Keratinocyte (primary cell): ENCODE data around the gene CCER1. TPM values are rescaled to one million over a fixed set of nuclear protein-coding genes. Genes with fewer than 3 reads are reported as not detected.
"Not testable (repeated sequence)": the region's sequence is repeated elsewhere in the genome, so short reads cannot be mapped to it uniquely, and the experiment has no call there.

Experiments
- DNase-seq: peaks from one replicate; pipeline ENCODE4 v3.0.0-alpha.2; 2011; ENCODE audit warnings: low read depth, missing footprints, low spot score
- FAIRE-seq: peaks from 2 replicates; lab custom pipeline; 2011; peaks lifted over from hg19 to GRCh38; lab: Jason Lieb, UNC
- H2AFZ ChIP-seq: 2 replicates; pipeline ENCODE4 v1.6.0; 2012; ENCODE audit warnings: low read length, control low read depth, inconsistent platforms; ENCODE audit not compliant: control insufficient read depth
- H3K27ac ChIP-seq: 2 replicates; pipeline ENCODE4 v1.5.1; 2011; ENCODE audit warnings: low read length; ENCODE audit not compliant: control insufficient read depth, insufficient read depth
- H3K27me3 ChIP-seq: 3 replicates; pipeline ENCODE4 v1.6.0; 2011; ENCODE audit warnings: low read length; ENCODE audit not compliant: control insufficient read depth, insufficient read depth; ENCODE audit errors: extremely low read depth
- H3K36me3 ChIP-seq, 2 experiments: 2 replicates in 1 of 2; 3 replicates in 1 of 2; pipeline ENCODE4 v1.5.1; 2011; ENCODE audit warnings: low read length in 2 of 2, mild to moderate bottlenecking in 1 of 2; ENCODE audit not compliant: control insufficient read depth in 2 of 2, insufficient read depth in 2 of 2; ENCODE audit errors: extremely low read depth in 1 of 2
- H3K4me1 ChIP-seq: 3 replicates; pipeline ENCODE4 v1.5.1; 2011; ENCODE audit warnings: low read length; ENCODE audit not compliant: control insufficient read depth, insufficient read depth; ENCODE audit errors: extremely low read depth
- H3K4me2 ChIP-seq: 3 replicates; pipeline ENCODE4 v1.6.0; 2011; ENCODE audit warnings: low read depth, low read length; ENCODE audit not compliant: control insufficient read depth, insufficient read depth; ENCODE audit errors: extremely low read depth
- H3K4me3 ChIP-seq, 3 experiments: fragments of 200-600 bp in 1 of 3; sonication (generic) in 1 of 3; 2 replicates in 2 of 3; 3 replicates in 1 of 3; pipeline ENCODE4 v1.5.1; 2011 to 2016; ENCODE audit warnings: low read length in 3 of 3, mild to moderate bottlenecking in 3 of 3, control low read depth in 2 of 3, inconsistent platforms in 1 of 3, low read depth in 1 of 3, mixed read lengths in 1 of 3, mixed run types in 1 of 3, moderate library complexity in 1 of 3; ENCODE audit not compliant: control insufficient read depth in 2 of 3, insufficient read depth in 2 of 3; ENCODE audit errors: extremely low read depth in 1 of 3
- H3K79me2 ChIP-seq: 2 replicates; pipeline ENCODE4 v1.6.0; 2012; ENCODE audit warnings: low read length; ENCODE audit not compliant: control insufficient read depth, insufficient read depth
- H3K9ac ChIP-seq: 3 replicates; pipeline ENCODE4 v1.6.0; 2011; ENCODE audit warnings: low read length; ENCODE audit not compliant: control insufficient read depth, insufficient read depth; ENCODE audit errors: extremely low read depth
- H3K9me1 ChIP-seq: 3 replicates; pipeline ENCODE4 v1.6.0; 2011; ENCODE audit warnings: low read length; ENCODE audit not compliant: control insufficient read depth, insufficient read depth; ENCODE audit errors: extremely low read depth
- H3K9me3 ChIP-seq: 2 replicates; pipeline ENCODE4 v1.5.1; 2012; ENCODE audit warnings: low read depth, low read length; ENCODE audit not compliant: control insufficient read depth
- H4K20me1 ChIP-seq: 3 replicates; pipeline ENCODE4 v1.6.0; 2011; ENCODE audit warnings: low read length; ENCODE audit not compliant: control insufficient read depth, insufficient read depth; ENCODE audit errors: extremely low read depth
- EZH2 ChIP-seq: IDR thresholded peaks from one replicate; pipeline ENCODE4 v1.6.1; 2012; ENCODE audit warnings: inconsistent platforms, mild to moderate bottlenecking, low read length, moderate library complexity
- dilution Hi-C: fragments of 300-500 bp; cut with MboI; formaldehyde crosslinking; loops from one replicate; pipeline ENCODE4 v1.7.0; 2020; ENCODE audit warnings: low sequenced_read_pairs; ENCODE audit not compliant: extremely low pct_ligation_motif_present
- polyA plus RNA-seq, 5 experiments: library from polyadenylated mRNA; depleted of rRNA in 3 of 5; stranded (reverse) in 3 of 5; stranded (forward) in 1 of 5; unstranded in 1 of 5; fragments of >200 nt; gene quantifications; 1 replicate in 1 of 5; 2 replicates in 3 of 5; 3 replicates in 1 of 5; pipeline versions ENCODE4 v1.2.1 to v1.2.3, GENCODE V29; 2011 to 2012; ENCODE audit warnings: missing spikeins in 2 of 5, low read depth in 1 of 5, low replicate concordance in 1 of 5
- TF ChIP-seq, protein P1 (sequence below), 3 experiments: IDR thresholded peaks in 1 of 3; conservative IDR thresholded peaks in 1 of 3; optimal IDR thresholded peaks in 1 of 3; 2 replicates in 2 of 3; 3 replicates in 1 of 3; pipeline versions ENCODE3 to v1.5.1; 2011; ENCODE audit warnings: low read length in 3 of 3, mild to moderate bottlenecking in 3 of 3, moderate library complexity in 2 of 3, control low read depth in 1 of 3, inconsistent platforms in 1 of 3; ENCODE audit not compliant: insufficient read depth in 2 of 3; ENCODE audit errors: extremely low read depth in 1 of 3

The CCER1 gene
- polyA plus RNA-seq, 1 donor (not counting 4 experiments of a cell fraction or from before 2014, with no cell fraction given) = not detected

- TF ChIP-seq, protein P1, sequence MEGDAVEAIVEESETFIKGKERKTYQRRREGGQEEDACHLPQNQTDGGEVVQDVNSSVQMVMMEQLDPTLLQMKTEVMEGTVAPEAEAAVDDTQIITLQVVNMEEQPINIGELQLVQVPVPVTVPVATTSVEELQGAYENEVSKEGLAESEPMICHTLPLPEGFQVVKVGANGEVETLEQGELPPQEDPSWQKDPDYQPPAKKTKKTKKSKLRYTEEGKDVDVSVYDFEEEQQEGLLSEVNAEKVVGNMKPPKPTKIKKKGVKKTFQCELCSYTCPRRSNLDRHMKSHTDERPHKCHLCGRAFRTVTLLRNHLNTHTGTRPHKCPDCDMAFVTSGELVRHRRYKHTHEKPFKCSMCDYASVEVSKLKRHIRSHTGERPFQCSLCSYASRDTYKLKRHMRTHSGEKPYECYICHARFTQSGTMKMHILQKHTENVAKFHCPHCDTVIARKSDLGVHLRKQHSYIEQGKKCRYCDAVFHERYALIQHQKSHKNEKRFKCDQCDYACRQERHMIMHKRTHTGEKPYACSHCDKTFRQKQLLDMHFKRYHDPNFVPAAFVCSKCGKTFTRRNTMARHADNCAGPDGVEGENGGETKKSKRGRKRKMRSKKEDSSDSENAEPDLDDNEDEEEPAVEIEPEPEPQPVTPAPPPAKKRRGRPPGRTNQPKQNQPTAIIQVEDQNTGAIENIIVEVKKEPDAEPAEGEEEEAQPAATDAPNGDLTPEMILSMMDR (optimal IDR thresholded peaks at IDR 0.05 in 1 of 3, IDR thresholded peaks at IDR 0.05 in 1 of 3, conservative IDR thresholded peaks at IDR 0.05 in 1 of 3; ENCODE audit: extremely low read depth in 1 of 3, insufficient read depth in 2 of 3, low read length in 3 of 3) = no peak
- no peak for TF ChIP-seq EZH2
- H3K9me1 ChIP-seq = no peaks in the 10 kb centered on the region
- no peaks in the 10 kb centered on the region for H3K36me3 ChIP-seq
- no peak overlapping the region for H3K4me2 ChIP-seq
- H3K4me3 ChIP-seq = no peak overlapping the region
- no peak overlapping the region for H3K27ac ChIP-seq
- FAIRE-seq = no peak
- H4K20me1 ChIP-seq = no peaks in the 10 kb centered on the region
- dilution Hi-C loops = loop anchor here (25.0 kb wide), 1 partner anchor 350 kb away; no protein-coding TSS in a partner anchor
- peaks cover 2% of the 10 kb centered on the region for H3K9me3 ChIP-seq
- no peaks in the 10 kb centered on the region for H3K4me1 ChIP-seq
- H3K9ac ChIP-seq = no peak overlapping the region
- DNase-seq = peak; percentile 11
- H3K79me2 ChIP-seq = no peaks in the 10 kb centered on the region
- H3K27me3 ChIP-seq = no peaks in the 10 kb centered on the region
- H2AFZ ChIP-seq = no peak overlapping the region
Measured at GRCh38 chr12:90987101-90987500, 32.1 kb upstream of the CCER1 start.

- not testable (repeated sequence) for H3K27ac ChIP-seq, FAIRE-seq, DNase-seq
Measured at GRCh38 chr12:90985331-90985730, 30.4 kb upstream of the CCER1 start.

GRCh38 chr12:90984114-90984513 lies 29.1 kb upstream of the CCER1 start:
- Histone ChIP-seq H3K4me2 (no peak overlapping the region), H3K79me2 (no peaks in the 10 kb centered on the region), H3K4me3 (no peak overlapping the region), H3K9me1 (no peaks in the 10 kb centered on the region), H4K20me1 (no peaks in the 10 kb centered on the region), H3K4me1 (no peaks in the 10 kb centered on the region), H3K9me3 (peaks cover 2% of the 10 kb centered on the region), H3K9ac (no peak overlapping the region), H2AFZ (no peak overlapping the region), H3K27ac (no peak overlapping the region), H3K36me3 (no peaks in the 10 kb centered on the region), H3K27me3 (no peaks in the 10 kb centered on the region)
- dilution Hi-C loops = loop anchor here (25.0 kb wide), 1 partner anchor 353 kb away; no protein-coding TSS in a partner anchor
- FAIRE-seq = no peak
- no peak for TF ChIP-seq EZH2
- TF ChIP-seq, protein P1 (optimal IDR thresholded peaks at IDR 0.05 in 1 of 3, IDR thresholded peaks at IDR 0.05 in 1 of 3, conservative IDR thresholded peaks at IDR 0.05 in 1 of 3; ENCODE audit: extremely low read depth in 1 of 3, insufficient read depth in 2 of 3, low read length in 3 of 3) = no peak
- no peak for DNase-seq

More at GRCh38 chr12:90985331-90985730, 30.4 kb upstream of the CCER1 start:
- H3K4me3 ChIP-seq, H3K36me3 ChIP-seq, H3K79me2 ChIP-seq, H3K9ac ChIP-seq, H2AFZ ChIP-seq, H3K4me1 ChIP-seq, H3K9me1 ChIP-seq, H3K27me3 ChIP-seq, H3K9me3 ChIP-seq, H4K20me1 ChIP-seq, H3K4me2 ChIP-seq: not testable (repeated sequence)
- dilution Hi-C loops = loop anchor here (25.0 kb wide), 1 partner anchor 352 kb away; no protein-coding TSS in a partner anchor
